Liver (tissue), 9 donors: Measurements from ENCODE around the gene AMIGO1. TPM values are rescaled to one million over a fixed set of nuclear protein-coding genes. Genes with fewer than 3 reads are reported as not detected.

Experiments used
- DNase-seq: peaks from one replicate; pipeline ENCODE4 v3.0.0-alpha.2; 2017; ENCODE audit warnings: low spot score
- H3K27ac ChIP-seq, 2 donors: one replicate each; pipeline ENCODE4 v1.7.0; 2013; ENCODE audit warnings: inconsistent platforms in 2 of 2, low read length in 2 of 2, control low read depth in 1 of 2, low read depth in 1 of 2, mild to moderate bottlenecking in 1 of 2
- H3K27me3 ChIP-seq, 4 donors: one replicate each; pipeline versions ENCODE4 v1.6.1 to v1.7.0; 2013; ENCODE audit warnings: low read length in 3 of 4, inconsistent platforms in 1 of 4, mild to moderate bottlenecking in 1 of 4, moderate library complexity in 1 of 4; ENCODE audit not compliant: control insufficient read depth in 4 of 4, insufficient read depth in 4 of 4
- H3K36me3 ChIP-seq, 4 donors: one replicate each; pipeline versions ENCODE4 v1.6.1 to v1.7.0; 2013; ENCODE audit warnings: low read length in 3 of 4, mild to moderate bottlenecking in 3 of 4, low read depth in 1 of 4, moderate library complexity in 1 of 4; ENCODE audit not compliant: control insufficient read depth in 4 of 4, insufficient read depth in 3 of 4
- H3K4me1 ChIP-seq, 4 donors: one replicate each; pipeline versions ENCODE4 v1.6.1 to v1.7.0; 2013; ENCODE audit warnings: low read length in 3 of 4, mild to moderate bottlenecking in 3 of 4, moderate library complexity in 1 of 4; ENCODE audit not compliant: control insufficient read depth in 4 of 4, insufficient read depth in 4 of 4
- H3K4me3 ChIP-seq, 3 donors: one replicate each; pipeline versions ENCODE4 v1.6.1 to v1.7.0; 2013; ENCODE audit warnings: low read length in 3 of 3, control low read depth in 1 of 3, low read depth in 1 of 3, mild to moderate bottlenecking in 1 of 3
- H3K9ac ChIP-seq, 2 donors: one replicate each; pipeline ENCODE4 v1.7.0; 2013; ENCODE audit warnings: low read length in 2 of 2, mild to moderate bottlenecking in 2 of 2, moderate library complexity in 2 of 2, control low read depth in 1 of 2, low read depth in 1 of 2
- H3K9me3 ChIP-seq, 4 donors: one replicate each; pipeline versions ENCODE4 v1.6.1 to v1.7.0; 2013; ENCODE audit warnings: low read length in 3 of 4; ENCODE audit not compliant: control insufficient read depth in 4 of 4
- EGR1 ChIP-seq, 2 donors: IDR thresholded peaks; 2 replicates each; pipeline ENCODE4 v1.6.1; 2016 to 2018; ENCODE audit warnings: antibody characterized with exemption in 2 of 2, low read depth in 2 of 2
- FOXA1 ChIP-seq: IDR thresholded peaks from 2 replicates; pipeline ENCODE4 v1.6.1; 2016; ENCODE audit warnings: antibody characterized with exemption
- FOXA2 ChIP-seq: IDR thresholded peaks from 2 replicates; pipeline ENCODE4 v1.6.1; 2016; ENCODE audit warnings: antibody characterized with exemption
- GABPA ChIP-seq, 2 donors: IDR thresholded peaks in 1 of 2; conservative IDR thresholded peaks in 1 of 2; 2 replicates each; pipeline ENCODE4 v1.6.1; 2016; ENCODE audit warnings: antibody characterized with exemption in 2 of 2, mild to moderate bottlenecking in 1 of 2, moderate library complexity in 1 of 2
- HNF4A ChIP-seq, 2 donors: conservative IDR thresholded peaks; 2 replicates each; pipeline ENCODE4 v1.6.1; 2016; ENCODE audit warnings: antibody characterized with exemption in 2 of 2, mild to moderate bottlenecking in 2 of 2
- HNF4G ChIP-seq: IDR thresholded peaks from 2 replicates; pipeline ENCODE4 v1.6.1; 2016; ENCODE audit warnings: antibody characterized with exemption
- JUND ChIP-seq, 2 donors: IDR thresholded peaks; 2 replicates each; pipeline ENCODE4 v1.6.1; 2016; ENCODE audit warnings: antibody characterized with exemption in 2 of 2
- NR2F2 ChIP-seq: IDR thresholded peaks from 2 replicates; pipeline ENCODE4 v1.6.1; 2016; ENCODE audit warnings: antibody characterized with exemption
- RAD21 ChIP-seq, 2 donors: IDR thresholded peaks; 2 replicates each; pipeline ENCODE4 v1.6.1; 2016; ENCODE audit warnings: antibody characterized with exemption in 2 of 2, mild to moderate bottlenecking in 2 of 2
- RXRA ChIP-seq, 2 donors: IDR thresholded peaks; 2 replicates each; pipeline ENCODE4 v1.6.1; 2017 to 2018; ENCODE audit warnings: antibody characterized with exemption in 2 of 2, mild to moderate bottlenecking in 1 of 2
- SP1 ChIP-seq: IDR thresholded peaks from 2 replicates; pipeline ENCODE4 v1.6.1; 2018; ENCODE audit warnings: antibody characterized with exemption, mild to moderate bottlenecking
- TAF1 ChIP-seq: conservative IDR thresholded peaks from 2 replicates; pipeline ENCODE4 v1.6.1; 2016; ENCODE audit warnings: antibody characterized with exemption, mild to moderate bottlenecking
- YY1 ChIP-seq: IDR thresholded peaks from 2 replicates; pipeline ENCODE4 v1.6.1; 2016; ENCODE audit warnings: antibody characterized with exemption, mild to moderate bottlenecking
- WGBS: extraction: QIAGEN DNeasy Blood & Tissue Kit; methylation state at CpG from one replicate; pipeline ENCODE4 v1.1.7; 2013; 5-methylcytosine and 5-hydroxymethylcytosine counted together
- polyA plus RNA-seq, 2 donors: library from polyadenylated mRNA; stranded (reverse) in 1 of 2; unstranded in 1 of 2; fragments of 200-250 nt in 1 of 2; fragments of >200 nt in 1 of 2; fragmentation: Nextera tagmentation in 1 of 2; extraction: Ambion mirVana in 1 of 2; gene quantifications; one replicate each; pipeline versions ENCODE4 v1.2.1 to v1.2.3, GENCODE V29; 2013 to 2015
- total RNA-seq, 2 donors: library from RNA; depleted of rRNA; stranded (reverse); fragments of >200 nt; gene quantifications; one replicate each; pipeline ENCODE4 v1.2.3, GENCODE V29; 2014
- TF ChIP-seq, protein P1 (sequence below): IDR thresholded peaks from 2 replicates; pipeline ENCODE4 v1.6.1; 2016; ENCODE audit warnings: antibody characterized with exemption
- TF ChIP-seq, protein P2 (sequence below): IDR thresholded peaks from 2 replicates; pipeline ENCODE4 v1.6.1; 2016; ENCODE audit warnings: antibody characterized with exemption
- TF ChIP-seq, protein P3 (sequence below): fragments of 150-350 bp; IDR thresholded peaks from 2 replicates; pipeline ENCODE4 v1.5.1; 2017; ENCODE audit warnings: improper control_type of control experiment, low read depth, low read length; ENCODE audit not compliant: missing input control
- TF ChIP-seq, protein P4 (sequence below): IDR thresholded peaks from 2 replicates; pipeline ENCODE4 v1.6.1; 2016; ENCODE audit warnings: antibody characterized with exemption
- TF ChIP-seq, protein P5 (sequence below): IDR thresholded peaks from 2 replicates; pipeline ENCODE4 v1.6.1; 2016; ENCODE audit warnings: antibody characterized with exemption, mild to moderate bottlenecking
- donor health status: healthy.
- donor health status: healthy.
- donor health status: healthy.
- donor health status: healthy.
- donor health status: healthy.

AMIGO1 gene
- total and polyA plus RNA-seq, 4 donors = 0.75 to 4.6 (median 1.9) TPM

DNA sequence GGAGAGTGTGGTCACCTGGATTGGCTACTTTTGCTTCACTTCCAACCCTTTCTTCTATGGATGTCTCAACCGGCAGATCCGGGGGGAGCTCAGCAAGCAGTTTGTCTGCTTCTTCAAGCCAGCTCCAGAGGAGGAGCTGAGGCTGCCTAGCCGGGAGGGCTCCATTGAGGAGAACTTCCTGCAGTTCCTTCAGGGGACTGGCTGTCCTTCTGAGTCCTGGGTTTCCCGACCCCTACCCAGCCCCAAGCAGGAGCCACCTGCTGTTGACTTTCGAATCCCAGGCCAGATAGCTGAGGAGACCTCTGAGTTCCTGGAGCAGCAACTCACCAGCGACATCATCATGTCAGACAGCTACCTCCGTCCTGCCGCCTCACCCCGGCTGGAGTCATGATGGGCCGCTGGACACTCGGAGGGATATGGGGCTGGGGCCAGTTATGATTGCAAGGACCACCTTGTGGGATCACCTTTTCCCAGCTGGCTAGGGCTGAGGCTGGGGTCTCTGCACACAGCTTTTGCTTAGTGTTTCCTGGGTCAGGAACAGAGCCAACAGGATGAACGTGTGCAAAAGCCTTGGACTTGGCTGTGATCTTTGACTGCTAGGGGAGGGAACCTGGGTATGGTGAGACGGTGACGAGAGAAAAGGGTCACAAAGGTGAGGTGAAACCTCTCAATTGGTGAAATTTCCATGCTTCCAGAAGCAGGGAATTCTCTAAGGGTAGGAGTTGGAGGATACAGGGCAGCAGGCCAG lies 34.6 kb upstream of the AMIGO1 start:
- H3K9me3 ChIP-seq = no peaks in the 10 kb centered on the region
- H3K27me3 ChIP-seq = no peaks in the 10 kb centered on the region
- WGBS = 69% methylated on average over 14 of the region's 14 CpGs
- TF ChIP-seq FOXA1 (no peak), FOXA2 (no peak), GABPA (IDR thresholded peaks at IDR 0.05 in 1 of 2, conservative IDR thresholded peaks at IDR 0.05 in 1 of 2) (no peak), NR2F2 (no peak), HNF4G (no peak), TAF1 (no peak), EGR1 (IDR thresholded peaks at IDR 0.05; ENCODE audit: low read depth in 2 of 2) (no peak)
- TF ChIP-seq, protein P1, sequence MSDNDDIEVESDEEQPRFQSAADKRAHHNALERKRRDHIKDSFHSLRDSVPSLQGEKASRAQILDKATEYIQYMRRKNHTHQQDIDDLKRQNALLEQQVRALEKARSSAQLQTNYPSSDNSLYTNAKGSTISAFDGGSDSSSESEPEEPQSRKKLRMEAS = no peak
- H3K4me1 ChIP-seq = peaks cover 0 to 26% (median 19%) of the 10 kb centered on the region in 4 donors
- no peaks in the 10 kb centered on the region for H3K36me3 ChIP-seq
- DNase-seq = no peak
- no peak overlapping the region for H3K27ac ChIP-seq
- no peak overlapping the region for H3K4me3 ChIP-seq
- H3K9ac ChIP-seq = no peak overlapping the region

DNA sequence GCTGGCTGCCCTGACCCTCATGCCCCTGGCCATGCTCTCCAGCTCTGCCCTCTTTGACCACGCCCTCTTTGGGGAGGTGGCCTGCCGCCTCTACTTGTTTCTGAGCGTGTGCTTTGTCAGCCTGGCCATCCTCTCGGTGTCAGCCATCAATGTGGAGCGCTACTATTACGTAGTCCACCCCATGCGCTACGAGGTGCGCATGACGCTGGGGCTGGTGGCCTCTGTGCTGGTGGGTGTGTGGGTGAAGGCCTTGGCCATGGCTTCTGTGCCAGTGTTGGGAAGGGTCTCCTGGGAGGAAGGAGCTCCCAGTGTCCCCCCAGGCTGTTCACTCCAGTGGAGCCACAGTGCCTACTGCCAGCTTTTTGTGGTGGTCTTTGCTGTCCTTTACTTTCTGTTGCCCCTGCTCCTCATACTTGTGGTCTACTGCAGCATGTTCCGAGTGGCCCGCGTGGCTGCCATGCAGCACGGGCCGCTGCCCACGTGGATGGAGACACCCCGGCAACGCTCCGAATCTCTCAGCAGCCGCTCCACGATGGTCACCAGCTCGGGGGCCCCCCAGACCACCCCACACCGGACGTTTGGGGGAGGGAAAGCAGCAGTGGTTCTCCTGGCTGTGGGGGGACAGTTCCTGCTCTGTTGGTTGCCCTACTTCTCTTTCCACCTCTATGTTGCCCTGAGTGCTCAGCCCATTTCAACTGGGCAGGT lies 33.9 kb upstream of the AMIGO1 start:
- no peaks in the 10 kb centered on the region for H3K9me3 ChIP-seq
- H3K27ac ChIP-seq = no peak overlapping the region
- H3K27me3 ChIP-seq = no peaks in the 10 kb centered on the region
- TF ChIP-seq FOXA2 (no peak), HNF4G (no peak), EGR1 (IDR thresholded peaks at IDR 0.05; ENCODE audit: low read depth in 2 of 2) (no peak), YY1 (no peak), FOXA1 (no peak), SP1 (no peak), RXRA (IDR thresholded peaks at IDR 0.05) (no peak), TAF1 (no peak), RAD21 (IDR thresholded peaks at IDR 0.05) (no peak), JUND (IDR thresholded peaks at IDR 0.05) (no peak), GABPA (IDR thresholded peaks at IDR 0.05 in 1 of 2, conservative IDR thresholded peaks at IDR 0.05 in 1 of 2) (no peak), HNF4A (conservative IDR thresholded peaks at IDR 0.05) (no peak), NR2F2 (no peak)
- TF ChIP-seq, protein P1 = no peak
- TF ChIP-seq, protein P2, sequence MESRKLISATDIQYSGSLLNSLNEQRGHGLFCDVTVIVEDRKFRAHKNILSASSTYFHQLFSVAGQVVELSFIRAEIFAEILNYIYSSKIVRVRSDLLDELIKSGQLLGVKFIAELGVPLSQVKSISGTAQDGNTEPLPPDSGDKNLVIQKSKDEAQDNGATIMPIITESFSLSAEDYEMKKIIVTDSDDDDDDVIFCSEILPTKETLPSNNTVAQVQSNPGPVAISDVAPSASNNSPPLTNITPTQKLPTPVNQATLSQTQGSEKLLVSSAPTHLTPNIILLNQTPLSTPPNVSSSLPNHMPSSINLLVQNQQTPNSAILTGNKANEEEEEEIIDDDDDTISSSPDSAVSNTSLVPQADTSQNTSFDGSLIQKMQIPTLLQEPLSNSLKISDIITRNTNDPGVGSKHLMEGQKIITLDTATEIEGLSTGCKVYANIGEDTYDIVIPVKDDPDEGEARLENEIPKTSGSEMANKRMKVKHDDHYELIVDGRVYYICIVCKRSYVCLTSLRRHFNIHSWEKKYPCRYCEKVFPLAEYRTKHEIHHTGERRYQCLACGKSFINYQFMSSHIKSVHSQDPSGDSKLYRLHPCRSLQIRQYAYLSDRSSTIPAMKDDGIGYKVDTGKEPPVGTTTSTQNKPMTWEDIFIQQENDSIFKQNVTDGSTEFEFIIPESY = no peak
- TF ChIP-seq, protein P3, sequence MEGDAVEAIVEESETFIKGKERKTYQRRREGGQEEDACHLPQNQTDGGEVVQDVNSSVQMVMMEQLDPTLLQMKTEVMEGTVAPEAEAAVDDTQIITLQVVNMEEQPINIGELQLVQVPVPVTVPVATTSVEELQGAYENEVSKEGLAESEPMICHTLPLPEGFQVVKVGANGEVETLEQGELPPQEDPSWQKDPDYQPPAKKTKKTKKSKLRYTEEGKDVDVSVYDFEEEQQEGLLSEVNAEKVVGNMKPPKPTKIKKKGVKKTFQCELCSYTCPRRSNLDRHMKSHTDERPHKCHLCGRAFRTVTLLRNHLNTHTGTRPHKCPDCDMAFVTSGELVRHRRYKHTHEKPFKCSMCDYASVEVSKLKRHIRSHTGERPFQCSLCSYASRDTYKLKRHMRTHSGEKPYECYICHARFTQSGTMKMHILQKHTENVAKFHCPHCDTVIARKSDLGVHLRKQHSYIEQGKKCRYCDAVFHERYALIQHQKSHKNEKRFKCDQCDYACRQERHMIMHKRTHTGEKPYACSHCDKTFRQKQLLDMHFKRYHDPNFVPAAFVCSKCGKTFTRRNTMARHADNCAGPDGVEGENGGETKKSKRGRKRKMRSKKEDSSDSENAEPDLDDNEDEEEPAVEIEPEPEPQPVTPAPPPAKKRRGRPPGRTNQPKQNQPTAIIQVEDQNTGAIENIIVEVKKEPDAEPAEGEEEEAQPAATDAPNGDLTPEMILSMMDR = no peak
- TF ChIP-seq, protein P4, sequence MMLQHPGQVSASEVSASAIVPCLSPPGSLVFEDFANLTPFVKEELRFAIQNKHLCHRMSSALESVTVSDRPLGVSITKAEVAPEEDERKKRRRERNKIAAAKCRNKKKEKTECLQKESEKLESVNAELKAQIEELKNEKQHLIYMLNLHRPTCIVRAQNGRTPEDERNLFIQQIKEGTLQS = no peak
- TF ChIP-seq, protein P5, sequence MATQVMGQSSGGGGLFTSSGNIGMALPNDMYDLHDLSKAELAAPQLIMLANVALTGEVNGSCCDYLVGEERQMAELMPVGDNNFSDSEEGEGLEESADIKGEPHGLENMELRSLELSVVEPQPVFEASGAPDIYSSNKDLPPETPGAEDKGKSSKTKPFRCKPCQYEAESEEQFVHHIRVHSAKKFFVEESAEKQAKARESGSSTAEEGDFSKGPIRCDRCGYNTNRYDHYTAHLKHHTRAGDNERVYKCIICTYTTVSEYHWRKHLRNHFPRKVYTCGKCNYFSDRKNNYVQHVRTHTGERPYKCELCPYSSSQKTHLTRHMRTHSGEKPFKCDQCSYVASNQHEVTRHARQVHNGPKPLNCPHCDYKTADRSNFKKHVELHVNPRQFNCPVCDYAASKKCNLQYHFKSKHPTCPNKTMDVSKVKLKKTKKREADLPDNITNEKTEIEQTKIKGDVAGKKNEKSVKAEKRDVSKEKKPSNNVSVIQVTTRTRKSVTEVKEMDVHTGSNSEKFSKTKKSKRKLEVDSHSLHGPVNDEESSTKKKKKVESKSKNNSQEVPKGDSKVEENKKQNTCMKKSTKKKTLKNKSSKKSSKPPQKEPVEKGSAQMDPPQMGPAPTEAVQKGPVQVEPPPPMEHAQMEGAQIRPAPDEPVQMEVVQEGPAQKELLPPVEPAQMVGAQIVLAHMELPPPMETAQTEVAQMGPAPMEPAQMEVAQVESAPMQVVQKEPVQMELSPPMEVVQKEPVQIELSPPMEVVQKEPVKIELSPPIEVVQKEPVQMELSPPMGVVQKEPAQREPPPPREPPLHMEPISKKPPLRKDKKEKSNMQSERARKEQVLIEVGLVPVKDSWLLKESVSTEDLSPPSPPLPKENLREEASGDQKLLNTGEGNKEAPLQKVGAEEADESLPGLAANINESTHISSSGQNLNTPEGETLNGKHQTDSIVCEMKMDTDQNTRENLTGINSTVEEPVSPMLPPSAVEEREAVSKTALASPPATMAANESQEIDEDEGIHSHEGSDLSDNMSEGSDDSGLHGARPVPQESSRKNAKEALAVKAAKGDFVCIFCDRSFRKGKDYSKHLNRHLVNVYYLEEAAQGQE = no peak
- H3K36me3 ChIP-seq = no peaks in the 10 kb centered on the region
- WGBS = 90% methylated on average over 24 of the region's 24 CpGs
- H3K4me3 ChIP-seq = no peak overlapping the region
- no peak for DNase-seq
- H3K4me1 ChIP-seq = peaks cover 0 to 23% (median 18%) of the 10 kb centered on the region in 4 donors
- H3K9ac ChIP-seq = no peak overlapping the region
